ENCODE measurements around the gene OSCAR.

The OSCAR gene, protein sequence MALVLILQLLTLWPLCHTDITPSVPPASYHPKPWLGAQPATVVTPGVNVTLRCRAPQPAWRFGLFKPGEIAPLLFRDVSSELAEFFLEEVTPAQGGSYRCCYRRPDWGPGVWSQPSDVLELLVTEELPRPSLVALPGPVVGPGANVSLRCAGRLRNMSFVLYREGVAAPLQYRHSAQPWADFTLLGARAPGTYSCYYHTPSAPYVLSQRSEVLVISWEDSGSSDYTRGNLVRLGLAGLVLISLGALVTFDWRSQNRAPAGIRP

DNA sequence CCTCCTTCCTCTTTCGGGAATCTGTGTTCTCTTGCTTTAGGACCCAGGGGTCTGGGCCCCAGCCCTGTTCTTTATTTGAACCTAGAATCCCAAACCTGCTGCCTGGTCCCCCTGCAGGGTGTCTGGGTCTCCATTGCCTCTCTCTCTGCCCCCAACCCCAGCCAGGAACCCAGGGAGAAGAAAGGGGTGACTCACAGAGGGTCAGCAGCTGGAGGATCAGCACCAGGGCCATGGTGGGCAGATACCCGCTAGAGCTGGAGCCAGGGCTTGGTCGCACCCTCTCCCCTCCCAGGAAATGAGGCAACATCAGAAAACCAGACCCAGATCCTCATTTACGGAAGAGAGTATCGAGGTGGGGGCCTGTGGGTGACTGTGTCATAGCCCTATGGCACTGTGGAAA lies at the start of gene OSCAR:
Gene OSCAR (minus strand): TSS at position 243 of the 400 bp plus-strand sequence. CDS start 11 bp downstream, at position 232.
- no peak for DNase-seq

DNA sequence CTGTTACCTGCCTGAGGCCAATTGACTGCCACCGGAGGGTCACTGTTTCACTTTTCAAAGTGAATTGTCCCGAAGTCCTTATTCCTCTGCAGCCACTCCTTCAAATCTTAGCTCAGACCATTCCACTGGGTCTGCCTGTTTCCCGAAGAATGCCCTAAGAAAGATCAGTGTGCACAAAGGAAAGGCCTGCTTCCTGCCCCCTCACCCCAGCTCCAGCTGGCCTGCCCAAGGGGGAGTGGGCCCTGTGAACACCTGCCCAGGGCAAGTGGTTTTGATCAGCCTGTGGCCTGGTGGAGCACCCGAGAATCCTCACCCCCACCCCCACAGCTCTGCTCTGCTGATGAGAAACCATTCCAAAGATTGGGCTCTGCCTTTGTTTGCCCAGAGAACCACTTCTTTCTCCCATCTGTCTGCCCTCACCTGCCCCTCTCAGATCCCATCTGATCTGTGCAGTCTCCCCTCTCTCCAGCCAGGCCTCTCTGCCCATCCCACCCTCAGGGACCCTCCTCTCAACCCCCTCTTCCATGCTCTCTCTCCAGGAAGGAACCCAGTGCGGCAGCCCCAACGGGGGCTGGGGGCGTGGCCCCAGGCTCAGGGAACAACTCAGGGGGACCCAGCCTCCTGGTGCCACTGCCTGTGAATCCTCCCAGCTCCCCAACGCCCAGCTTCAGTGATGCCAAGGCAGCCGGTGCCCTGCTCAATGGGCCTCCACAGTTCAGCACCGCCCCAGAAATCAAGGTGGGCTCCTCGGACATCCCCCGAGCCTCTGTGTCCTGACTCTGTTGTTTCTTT lies 48.6 kb upstream of the OSCAR start:
- DNase-seq: no peak

More for the DNA sequence above, at the start of gene OSCAR:
- in situ Hi-C loops (cut with MboI; ENCODE audit: low pct_unique_long_range_greater_than_20kb, low sequenced_read_pairs): no loop called here

DNA sequence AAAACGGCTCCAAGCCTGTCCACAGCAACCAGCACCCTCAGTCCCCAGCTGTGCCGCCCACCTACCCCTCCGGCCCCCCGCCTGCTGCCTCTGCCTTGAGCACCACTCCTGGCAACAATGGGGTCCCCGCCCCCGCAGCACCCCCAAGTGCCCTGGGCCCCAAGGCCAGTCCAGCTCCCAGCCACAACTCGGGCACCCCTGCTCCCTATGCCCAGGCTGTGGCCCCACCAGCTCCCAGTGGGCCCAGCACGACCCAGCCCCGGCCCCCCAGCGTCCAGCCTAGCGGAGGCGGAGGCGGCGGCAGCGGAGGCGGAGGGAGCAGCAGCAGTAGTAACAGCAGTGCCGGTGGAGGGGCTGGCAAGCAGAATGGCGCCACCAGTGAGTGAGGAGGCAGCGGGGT lies 47.6 kb upstream of the OSCAR start:
- in situ Hi-C loops (cut with MboI; ENCODE audit: low pct_unique_long_range_greater_than_20kb, low sequenced_read_pairs): no loop called here
- DNase-seq: no peak

More for the DNA sequence above, 48.6 kb upstream of the OSCAR start:
- in situ Hi-C loops (cut with MboI; ENCODE audit: low pct_unique_long_range_greater_than_20kb, low sequenced_read_pairs): no loop called here

DNA sequence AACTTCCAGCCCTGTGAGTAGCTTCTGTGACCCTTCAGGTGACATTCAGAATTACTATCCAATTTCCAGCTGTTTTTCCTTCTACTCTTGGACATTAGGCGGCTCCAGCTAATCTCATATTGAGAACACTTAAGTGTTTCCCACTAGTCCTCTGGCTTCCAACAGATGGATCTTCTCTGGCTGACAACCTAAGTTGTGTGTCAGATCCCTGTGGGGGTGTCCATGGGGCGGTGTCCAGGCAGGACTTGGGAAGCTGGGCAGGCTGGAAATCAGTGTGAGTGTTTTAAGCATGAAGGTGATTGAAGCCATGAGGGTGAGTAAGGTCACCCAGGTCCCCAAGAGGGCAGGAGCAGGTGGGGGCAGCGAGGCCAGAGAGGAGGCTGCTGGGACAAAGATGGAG lies 47.1 kb upstream of the OSCAR start:
- no peak for DNase-seq
- in situ Hi-C loops (cut with MboI; ENCODE audit: low pct_unique_long_range_greater_than_20kb, low sequenced_read_pairs): no loop called here

DNA sequence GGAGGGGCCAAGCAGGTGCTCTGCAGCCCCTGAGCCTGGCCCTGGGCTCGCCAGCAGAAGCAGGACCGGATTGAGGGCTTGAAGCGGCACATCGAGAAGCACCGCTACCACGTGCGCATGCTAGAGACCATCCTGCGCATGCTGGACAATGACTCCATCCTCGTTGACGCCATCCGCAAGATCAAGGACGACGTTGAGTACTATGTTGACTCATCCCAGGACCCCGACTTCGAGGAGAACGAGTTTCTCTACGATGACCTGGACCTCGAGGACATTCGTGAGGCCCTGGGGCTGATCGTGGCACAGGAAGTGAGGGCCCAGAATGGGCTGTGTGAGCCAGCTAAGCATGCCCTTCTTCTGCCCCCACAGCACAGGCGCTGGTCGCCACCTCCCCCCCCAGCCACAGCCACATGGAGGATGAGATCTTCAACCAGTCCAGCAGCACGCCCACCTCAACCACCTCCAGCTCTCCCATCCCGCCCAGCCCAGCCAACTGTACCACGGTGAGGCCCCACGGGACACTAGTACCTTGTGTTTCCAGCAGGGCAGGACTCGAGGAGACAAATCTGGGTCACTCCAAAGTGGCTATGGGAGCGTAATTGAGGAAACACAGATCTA lies 45.0 kb upstream of the OSCAR start:
- DNase-seq: no peak
- in situ Hi-C loops (cut with MboI; ENCODE audit: low pct_unique_long_range_greater_than_20kb, low sequenced_read_pairs): no loop called here

DNA sequence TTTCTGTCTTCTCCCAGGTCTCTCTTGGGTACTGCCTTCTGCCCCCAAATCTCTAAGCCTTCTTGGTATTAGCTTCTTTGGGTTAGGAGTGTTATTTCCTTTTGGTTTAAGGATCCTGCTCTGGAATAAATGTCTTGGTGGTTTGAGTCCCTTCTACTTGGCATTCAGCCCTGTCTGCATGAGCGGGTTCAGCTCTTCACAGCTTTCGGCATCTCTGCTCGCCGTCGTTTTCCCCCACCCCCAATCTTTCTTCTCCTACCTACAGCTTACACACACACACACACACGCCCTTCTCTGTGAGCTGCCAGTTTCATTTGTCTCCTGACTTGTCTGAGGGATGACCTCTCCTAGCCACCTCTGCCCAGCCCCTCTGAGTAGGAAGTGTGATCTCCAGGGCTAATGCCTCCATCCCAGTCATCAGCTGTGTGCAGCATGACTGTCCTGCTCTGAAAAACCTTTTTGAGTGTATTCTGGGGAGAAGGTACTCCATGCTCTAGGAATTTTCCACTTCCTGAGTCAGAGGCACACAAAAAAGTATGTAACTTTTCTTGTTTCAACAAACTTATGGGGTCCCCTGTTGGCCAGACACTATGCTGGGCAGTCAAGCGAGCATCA lies 41.7 kb upstream of the OSCAR start:
- in situ Hi-C loops (cut with MboI; ENCODE audit: low pct_unique_long_range_greater_than_20kb, low sequenced_read_pairs): no loop called here
- no peak for DNase-seq

DNA sequence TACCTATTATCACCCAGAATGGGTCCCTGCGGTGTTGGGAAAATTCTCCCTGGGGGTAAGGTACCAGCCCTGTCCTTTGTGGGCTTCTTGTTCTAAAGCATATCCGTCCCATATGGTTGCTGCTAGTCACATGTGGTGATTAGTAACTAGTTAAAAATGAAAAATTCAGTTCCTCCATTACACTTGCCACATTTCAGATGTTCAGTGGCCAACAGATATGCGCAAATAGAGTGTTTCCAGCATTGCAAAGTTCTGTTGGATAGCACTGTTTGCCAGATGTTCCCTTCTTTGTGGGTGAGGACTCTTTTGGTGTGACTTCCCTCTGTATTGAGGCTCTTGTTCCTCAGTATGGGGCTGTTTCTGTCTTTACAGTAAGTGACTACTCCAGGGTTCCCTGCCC lies 40.8 kb upstream of the OSCAR start:
- DNase-seq: no peak
- in situ Hi-C loops (cut with MboI; ENCODE audit: low pct_unique_long_range_greater_than_20kb, low sequenced_read_pairs): no loop called here

DNA sequence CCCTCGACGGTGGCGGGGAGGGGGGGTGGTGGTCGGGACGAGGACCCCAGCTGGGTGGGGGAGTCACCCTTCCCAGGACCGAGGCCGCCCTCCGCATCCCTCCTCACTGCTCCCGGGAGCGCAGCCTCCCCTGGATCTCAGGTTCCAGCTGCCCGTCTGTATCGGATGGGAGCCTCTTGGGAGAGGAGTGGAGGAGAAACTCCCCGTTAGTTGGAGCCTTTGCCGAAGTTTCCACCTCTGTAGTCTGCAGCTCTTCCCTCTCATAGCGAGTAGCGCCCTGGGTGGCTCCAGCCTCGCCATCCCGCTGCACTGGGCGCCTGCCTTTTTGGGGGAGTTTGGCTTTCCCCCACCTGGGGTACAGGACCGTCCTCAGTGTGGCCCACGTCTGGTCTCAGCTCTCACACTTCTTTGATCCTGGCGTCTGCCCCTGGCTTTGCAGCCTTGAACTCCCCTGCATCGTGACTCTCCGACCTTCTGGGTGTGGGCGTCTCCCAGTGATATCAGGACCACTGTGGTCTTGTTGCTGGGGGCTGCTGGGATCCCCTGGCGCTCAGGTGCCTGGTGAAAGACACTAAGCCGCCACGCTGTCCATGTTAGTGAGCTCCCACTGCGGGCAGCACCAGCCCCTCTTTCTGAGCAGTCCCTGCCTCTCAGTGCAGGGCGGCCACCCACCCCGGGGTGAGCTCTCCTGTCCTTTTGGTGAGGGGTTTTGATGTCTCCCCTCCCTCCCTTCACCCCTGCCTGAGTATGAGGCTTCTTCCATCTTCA lies 38.1 kb upstream of the OSCAR start:
- DNase-seq: no peak
- in situ Hi-C loops (cut with MboI; ENCODE audit: low pct_unique_long_range_greater_than_20kb, low sequenced_read_pairs): no loop called here

DNA sequence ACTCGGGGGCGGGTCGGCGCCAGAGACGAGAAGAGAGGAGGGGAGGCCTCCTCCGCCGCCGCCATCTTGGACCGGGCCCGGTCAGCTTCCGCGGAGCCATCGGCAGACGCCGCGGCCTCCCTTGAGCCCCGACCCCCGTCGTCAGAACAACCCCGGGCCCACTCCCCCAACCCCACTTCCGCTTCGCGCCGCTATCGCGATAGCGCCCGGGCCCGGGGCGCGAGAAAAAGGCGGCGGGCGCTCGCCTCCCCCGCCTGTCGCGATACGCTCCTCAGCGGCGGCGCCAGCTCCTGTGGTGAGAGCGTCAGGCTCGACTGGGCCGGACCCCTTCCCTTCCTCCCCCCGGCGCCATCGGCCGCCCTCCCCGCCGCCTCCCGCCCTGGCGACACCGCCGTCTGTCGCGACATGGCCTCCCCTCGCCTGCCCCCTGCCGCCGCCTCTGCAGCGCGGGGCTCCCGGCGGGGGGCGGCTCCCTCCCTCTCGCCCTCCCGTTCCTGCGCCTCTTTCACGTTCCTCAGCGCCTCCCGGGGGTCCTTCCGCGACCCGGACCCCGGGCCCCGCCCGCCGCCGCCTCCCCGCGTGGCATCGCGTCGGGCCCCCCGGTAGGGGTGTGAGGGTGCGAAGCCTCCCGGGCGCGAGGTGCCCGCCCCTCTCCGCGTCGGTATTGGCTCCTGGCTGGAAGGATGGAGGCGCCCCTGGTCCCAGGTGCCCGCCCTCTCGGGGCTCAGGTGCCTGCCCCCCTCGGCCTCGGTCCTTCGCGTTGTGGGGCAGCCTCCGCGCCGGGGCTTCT lies 37.3 kb upstream of the OSCAR start, which contains the start of gene CNOT3:
Gene CNOT3 (plus strand): TSS at position 64 of the 790 bp plus-strand sequence. CDS start 5,217 bp downstream, outside the sequence.
- in situ Hi-C loops (cut with MboI; ENCODE audit: low pct_unique_long_range_greater_than_20kb, low sequenced_read_pairs): no loop called here
- DNase-seq: no peak

DNA sequence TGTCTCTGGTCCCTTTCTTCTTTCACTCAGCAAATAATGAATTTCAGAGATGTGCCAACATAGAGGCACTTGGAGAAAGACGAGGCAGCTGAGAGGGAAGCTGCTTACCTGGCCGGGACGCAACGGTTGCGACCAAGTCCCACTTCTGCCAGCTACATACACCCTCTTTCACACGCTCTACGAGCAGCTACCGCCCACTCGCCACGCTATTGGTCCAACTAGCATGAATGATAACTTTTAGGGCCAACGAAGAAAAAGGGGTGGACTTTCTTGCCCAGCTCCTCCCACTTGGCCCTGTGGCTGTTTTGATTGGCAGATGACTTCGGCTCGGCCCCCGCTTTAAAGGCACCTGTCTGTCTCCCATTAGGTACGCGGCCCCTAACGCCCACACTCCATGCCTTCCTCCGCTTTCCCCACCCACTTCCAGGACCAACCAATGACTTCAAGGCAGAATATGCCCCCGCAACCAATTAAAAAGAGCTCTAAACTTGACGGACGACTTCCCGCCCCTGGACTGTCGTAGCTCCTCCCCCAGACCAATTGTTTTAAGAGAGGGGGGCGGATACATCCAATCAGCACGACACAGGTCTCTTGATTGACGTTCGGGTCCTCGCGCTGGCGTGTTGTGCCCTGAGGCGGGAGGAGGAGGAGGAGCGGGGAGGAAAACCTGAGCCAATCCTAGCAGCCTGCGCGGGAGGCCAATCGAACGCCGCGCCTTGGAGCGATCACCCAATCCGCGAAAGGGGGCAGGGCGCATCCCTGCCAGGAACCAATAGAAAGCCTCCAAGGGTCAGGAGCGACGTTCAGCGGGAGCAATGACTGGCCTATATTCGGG lies 36.5 kb upstream of the OSCAR start:
- in situ Hi-C loops (cut with MboI; ENCODE audit: low pct_unique_long_range_greater_than_20kb, low sequenced_read_pairs): no loop called here
- peak; percentile 100 for DNase-seq

DNA sequence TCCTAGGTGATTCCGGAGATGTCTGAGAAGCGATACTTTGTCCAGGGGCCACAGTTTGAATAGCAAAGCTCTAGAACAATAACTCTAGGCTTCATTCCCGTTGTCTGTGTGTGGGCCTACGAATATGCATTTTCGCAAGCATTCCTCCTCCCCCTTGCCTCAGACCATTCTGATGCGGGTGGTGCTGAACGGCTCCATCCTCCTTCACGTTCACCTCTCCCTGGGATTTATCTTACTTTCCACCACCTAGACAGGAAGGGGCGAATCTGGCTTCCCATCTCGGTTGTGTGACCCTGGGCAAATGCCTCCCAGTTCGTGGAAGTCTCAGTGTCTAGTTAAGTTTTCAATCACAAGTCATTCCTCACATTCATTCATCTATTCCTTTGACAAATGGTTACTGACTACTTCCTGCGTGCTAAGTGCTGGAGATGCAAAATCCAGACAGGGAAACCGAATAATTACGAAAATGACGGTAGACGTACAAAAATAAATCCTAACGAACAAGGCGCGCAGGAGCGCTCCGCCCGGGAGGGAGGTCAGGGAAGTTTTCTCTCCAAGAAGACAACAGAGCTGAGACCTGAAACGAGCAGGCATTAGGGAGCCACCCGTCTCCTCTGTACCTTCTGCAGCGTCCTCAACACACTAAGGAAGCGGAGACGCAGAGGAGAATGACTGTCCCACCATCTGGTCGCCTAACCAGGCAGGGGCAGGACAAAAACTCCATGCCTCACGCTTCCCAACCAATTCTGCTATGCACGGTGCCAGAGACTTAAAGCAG lies 35.7 kb upstream of the OSCAR start:
- in situ Hi-C loops (cut with MboI; ENCODE audit: low pct_unique_long_range_greater_than_20kb, low sequenced_read_pairs): no loop called here
- DNase-seq: no peak

DNA sequence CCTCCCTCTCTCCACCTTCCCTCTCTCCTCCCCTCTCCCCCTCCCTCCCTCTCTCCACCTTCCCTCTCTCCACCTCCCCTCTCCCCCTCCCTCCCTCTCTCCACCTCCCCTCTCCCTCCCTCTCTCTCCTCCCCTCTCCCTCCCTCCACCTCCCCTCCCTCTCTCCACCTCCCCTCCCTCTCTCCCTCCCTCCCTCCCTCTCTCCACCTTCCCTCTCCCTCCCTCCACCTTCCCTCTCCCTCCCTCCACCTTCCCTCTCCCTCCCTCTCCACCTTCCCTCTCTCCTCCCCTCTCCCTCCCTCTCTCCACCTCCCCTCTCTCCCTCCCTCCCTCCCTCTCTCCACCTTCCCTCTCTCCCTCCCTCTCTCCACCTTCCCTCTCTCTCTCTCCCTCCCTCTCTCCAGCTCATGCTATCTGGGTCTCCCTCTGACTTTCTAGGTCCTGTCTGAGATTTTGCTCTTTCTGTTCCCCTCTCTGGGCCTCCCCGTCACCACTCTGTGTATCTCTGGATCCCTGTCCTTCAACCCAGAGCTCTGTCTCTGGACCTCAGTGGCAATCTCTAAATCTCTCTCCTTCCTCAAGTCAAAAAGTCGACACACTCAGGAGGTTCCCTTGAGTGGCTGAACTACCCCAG lies 33.5 kb upstream of the OSCAR start:
- DNase-seq: no peak
- in situ Hi-C loops (cut with MboI; ENCODE audit: low pct_unique_long_range_greater_than_20kb, low sequenced_read_pairs): no loop called here

DNA sequence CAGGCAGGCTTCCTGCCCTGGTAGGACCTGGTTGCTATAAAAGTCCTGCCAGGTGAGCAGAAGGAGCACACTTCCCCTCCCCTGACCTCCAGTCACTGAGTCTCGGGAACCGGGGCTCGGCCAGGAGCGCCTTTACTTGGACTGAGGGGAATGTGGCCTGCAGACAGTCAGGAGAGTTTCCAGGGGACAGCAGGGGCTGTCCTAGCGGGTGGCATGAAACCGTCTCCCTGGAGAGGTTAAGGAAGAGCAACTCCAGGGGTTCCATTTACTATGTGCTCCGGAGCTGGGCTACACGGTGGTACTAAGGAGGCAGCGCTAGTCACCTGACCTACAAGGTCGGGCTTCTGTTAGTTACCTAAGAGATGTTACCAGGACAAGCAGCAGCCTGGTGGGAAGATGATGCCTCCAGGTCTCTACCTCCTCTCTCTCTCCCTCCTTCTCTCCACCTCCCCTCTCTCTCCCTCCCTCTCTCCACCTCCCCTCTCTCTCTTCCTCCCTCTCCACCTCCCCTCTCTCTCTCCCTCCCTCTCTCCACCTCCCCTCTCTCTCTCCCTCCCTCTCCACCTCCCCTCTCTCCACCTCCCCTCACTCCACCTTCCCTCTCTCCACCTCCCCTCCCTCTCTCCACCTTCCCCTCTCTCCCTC lies 32.8 kb upstream of the OSCAR start:
- in situ Hi-C loops (cut with MboI; ENCODE audit: low pct_unique_long_range_greater_than_20kb, low sequenced_read_pairs): no loop called here
- no peak for DNase-seq

DNA sequence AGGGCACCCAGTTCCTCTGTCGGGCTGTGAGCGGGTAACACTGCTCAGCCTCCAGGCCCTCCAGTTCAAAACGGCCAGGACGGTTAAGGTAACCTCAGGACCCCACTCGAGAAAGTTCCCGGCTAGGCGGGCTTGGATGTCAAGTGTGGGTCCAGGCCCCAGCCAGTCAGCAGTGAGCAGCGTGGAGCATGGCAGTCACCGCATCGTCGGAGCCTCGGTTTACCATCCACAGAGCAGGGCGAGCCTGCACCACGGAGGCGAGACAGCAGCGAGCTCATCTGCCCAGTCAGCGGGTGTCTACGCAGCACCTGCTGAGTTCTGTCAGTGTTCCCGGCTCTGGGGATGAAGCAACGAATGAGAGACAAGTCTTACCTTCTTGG lies 29.0 kb upstream of the OSCAR start:
- in situ Hi-C loops (cut with MboI; ENCODE audit: low pct_unique_long_range_greater_than_20kb, low sequenced_read_pairs): no loop called here
- DNase-seq: no peak

DNA sequence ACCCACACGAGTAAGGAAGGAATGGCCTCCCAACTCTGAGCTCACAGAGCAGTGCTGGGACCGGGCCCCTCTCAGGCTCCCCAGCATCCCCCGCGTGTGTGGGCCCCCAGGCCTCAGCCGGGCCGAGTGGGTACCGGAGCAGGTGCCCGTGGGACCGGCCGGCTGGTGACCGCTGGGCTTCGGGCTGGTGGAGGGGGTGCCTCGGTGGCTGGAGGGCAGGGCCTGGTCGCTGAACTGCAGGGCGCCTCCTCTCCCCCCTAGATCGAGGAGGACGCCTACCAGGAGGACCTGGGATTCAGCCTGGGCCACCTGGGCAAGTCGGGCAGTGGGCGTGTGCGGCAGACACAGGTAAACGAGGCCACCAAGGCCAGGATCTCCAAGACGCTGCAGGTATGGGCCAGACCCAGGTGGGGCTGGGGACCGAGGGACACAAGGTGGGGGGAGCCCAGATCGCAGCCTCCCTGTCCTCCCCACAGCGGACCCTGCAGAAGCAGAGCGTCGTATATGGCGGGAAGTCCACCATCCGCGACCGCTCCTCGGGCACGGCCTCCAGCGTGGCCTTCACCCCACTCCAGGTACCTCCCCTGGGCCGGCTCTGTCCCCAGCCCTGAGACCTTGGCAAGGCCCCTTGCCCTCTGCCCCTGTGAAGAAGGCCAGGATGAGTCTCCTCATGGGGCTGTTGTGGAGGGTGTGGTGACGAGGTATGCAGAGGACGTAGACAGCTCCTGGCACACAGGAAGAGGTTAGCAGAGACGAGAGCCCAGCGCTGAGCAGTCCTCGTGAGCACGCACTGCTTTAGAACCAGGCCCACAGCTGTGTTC lies 28.4 kb upstream of the OSCAR start:
- in situ Hi-C loops (cut with MboI; ENCODE audit: low pct_unique_long_range_greater_than_20kb, low sequenced_read_pairs): no loop called here
- DNase-seq: no peak

Measured in KBM-7 (cell line).